ENCODE data around the gene CCBE1. TPM values are rescaled to one million over a fixed set of nuclear protein-coding genes. Genes with fewer than 3 reads are reported as not detected.
A peak's percentile ranks its signal among the peaks of the same experiment; 100 is the strongest.

CCBE1 gene
- total and polyA plus RNA-seq, 2 of the 4 experiments (the other 2 are of a cell fraction) = 64.8 to 148 TPM

GRCh38 chr18:59733421-59733820 is 36.2 kb upstream of the CCBE1 start:
- H3K14ac ChIP-seq (replicated peaks; ENCODE audit: low read depth, low read length) = no peak overlapping the region
- no peak overlapping the region for H3K4me3 ChIP-seq (ENCODE audit: insufficient read depth, low read depth, low read length)
- H4K20me1 ChIP-seq (ENCODE audit: insufficient read depth, low read length) = no peaks in the 10 kb centered on the region
- intact Hi-C loops (cut with micrococcal nuclease) (no loop called here), in situ Hi-C loops (cut with MboI; ENCODE audit: low sequenced_read_pairs) (no loop called here), dilution Hi-C loops (cut with HindIII; ENCODE audit: low sequenced_read_pairs, unreplicated experiment) (no loop called here)
- no peak overlapping the region for H2AFZ ChIP-seq (replicated peaks; ENCODE audit: low read length, poor library complexity)
- no peak overlapping the region for H3K56ac ChIP-seq (ENCODE audit: extremely low read depth, insufficient read depth, low read length)
- ATAC-seq (ENCODE audit: low read depth) (no peak), DNase-seq (no peak)
- H2BK120ac ChIP-seq (ENCODE audit: low read depth, low read length) = no peak overlapping the region
- no TSS peak for BruUV-seq (replicated peaks)
- no peak for TF ChIP-seq RAD21 (IDR thresholded peaks at IDR 0.05; ENCODE audit: low read length)
- no peak for TF ChIP-seq POLR2A (IDR thresholded peaks at IDR 0.05; ENCODE audit: low read depth, low read length)
- no peak for TF ChIP-seq RCOR1 (IDR thresholded peaks at IDR 0.05; ENCODE audit: insufficient replicate concordance, low read length)
- TF ChIP-seq CEBPB (IDR thresholded peaks at IDR 0.05; ENCODE audit: low read depth, low read length) = no peak
- no peak for TF ChIP-seq CTCF (conservative IDR thresholded peaks at IDR 0.05; ENCODE audit: low read depth, low read length)
- no peak for TF ChIP-seq SMC3 (IDR thresholded peaks at IDR 0.05; ENCODE audit: low read depth, low read length)
- TF ChIP-seq MAZ (IDR thresholded peaks at IDR 0.05; ENCODE audit: borderline replicate concordance, low read depth, low read length) = no peak
- no peak for TF ChIP-seq MAFK (IDR thresholded peaks at IDR 0.05; ENCODE audit: low read depth, low read length)
- no peak for TF ChIP-seq ELK1 (IDR thresholded peaks at IDR 0.05; ENCODE audit: borderline replicate concordance, low read depth, low read length)
- TF ChIP-seq USF2 (IDR thresholded peaks at IDR 0.05; ENCODE audit: low read depth, low read length) = no peak
- TF ChIP-seq NFE2L2 (IDR thresholded peaks at IDR 0.05; ENCODE audit: low read depth, low read length) = no peak
- no peak for TF ChIP-seq MXI1 (IDR thresholded peaks at IDR 0.05; ENCODE audit: borderline replicate concordance, low read depth, low read length)
- TF ChIP-seq RFX5 (IDR thresholded peaks at IDR 0.05; ENCODE audit: low read depth, low read length) = no peak
- no peak for TF ChIP-seq FOS (IDR thresholded peaks at IDR 0.05; ENCODE audit: low read depth, low read length)
- H3K27ac ChIP-seq (ENCODE audit: insufficient read depth, low read length) = no peak overlapping the region
- H3K4ac ChIP-seq (ENCODE audit: low read depth, low read length) = 0 out of 2 replicates have a peak overlapping the region, but pooled peaks have one; percentile 27
- H2AK9ac ChIP-seq (replicated peaks; ENCODE audit: low read depth, low read length, poor library complexity) = no peak overlapping the region
- no peak overlapping the region for H4K91ac ChIP-seq (ENCODE audit: insufficient read depth, low read depth, low read length)
- H3K4me1 ChIP-seq (ENCODE audit: control insufficient read depth, insufficient read depth, low read length) = peaks cover 7% of the 10 kb centered on the region
- no CpG with 5 or more reads among the region's 1 CpG for WGBS, 2 experiments (ENCODE audit: extremely low coverage in 2 of 2, insufficient read length in 1 of 2)
- no peak overlapping the region for H2BK20ac ChIP-seq (ENCODE audit: low read depth, low read length)
- H3K36me3 ChIP-seq (ENCODE audit: control insufficient read depth, insufficient read depth, low read length) = no peaks in the 10 kb centered on the region
- H2AK5ac ChIP-seq (ENCODE audit: low read depth, low read length) = no peak overlapping the region
- no peak overlapping the region for H3K23ac ChIP-seq (ENCODE audit: low read depth, low read length)
- no peak overlapping the region for H4K5ac ChIP-seq (ENCODE audit: low read depth, low read length)
- no peaks in the 10 kb centered on the region for H3K27me3 ChIP-seq (ENCODE audit: control insufficient read depth, insufficient read depth, low read length)
- ChIA-PET CTCF (interaction anchor here (0.6 to 1.0 kb wide), 2 partner anchors 9 to 29 kb away, joined by 3 to 4 read pairs; no protein-coding TSS in a partner anchor), POLR2A (ENCODE audit: unreplicated experiment) (no interaction called here)
- no peaks in the 10 kb centered on the region for H3K9me3 ChIP-seq (ENCODE audit: control insufficient read depth, insufficient read depth, low read length)
- H3K18ac ChIP-seq (ENCODE audit: low read depth, low read length) = no peak overlapping the region
- H2BK5ac ChIP-seq (ENCODE audit: low read depth, low read length, poor library complexity, severe bottlenecking) = no peak overlapping the region
- H3K9ac ChIP-seq (ENCODE audit: low read depth, low read length) = no peak overlapping the region
- H4K8ac ChIP-seq (ENCODE audit: low read depth in 2 of 2, low read length in 2 of 2) = no peak overlapping the region
- H3K4me2 ChIP-seq (ENCODE audit: low read depth, low read length) = no peak overlapping the region
- no peaks in the 10 kb centered on the region for H3K9me1 ChIP-seq (ENCODE audit: insufficient read depth, low read length)
- no peaks in the 10 kb centered on the region for H3K79me1 ChIP-seq (ENCODE audit: low read depth in 1 of 2, low read length in 2 of 2)
- H2BK15ac ChIP-seq (ENCODE audit: low read depth, low read length) = peak overlapping the region; percentile 37; the same call in 2 of the 3 replicates

All from IMR-90 (cell line).